ENCODE data around the gene NR1I3.
A peak's percentile ranks its signal among the peaks of the same experiment; 100 is the strongest.
"Not testable (repeated sequence)": the region's sequence is repeated elsewhere in the genome, so short reads cannot be mapped to it uniquely, and the experiment has no call there.

NR1I3 gene

DNA sequence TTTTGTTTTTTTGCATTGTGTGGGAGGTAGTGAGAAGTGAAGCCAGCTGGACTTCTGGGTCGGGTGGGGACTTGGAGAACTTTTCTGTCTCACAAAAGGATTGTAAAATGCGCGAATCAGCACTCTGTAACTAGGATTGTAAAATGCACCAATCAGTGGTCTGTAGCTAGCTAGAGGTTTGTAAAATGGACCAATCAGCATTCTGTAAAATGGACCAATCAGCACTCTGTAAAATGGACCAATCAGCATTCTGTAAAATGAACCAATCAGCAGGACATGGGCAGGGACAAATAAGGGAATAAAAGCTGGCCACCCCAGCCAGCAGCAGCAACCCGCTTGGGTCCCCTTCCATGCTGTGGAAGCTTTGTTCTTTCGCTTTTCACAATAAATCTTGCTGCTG lies 12.1 kb upstream of the NR1I3 start:
- DNase-seq = not testable (repeated sequence)

- no peak for DNase-seq
Observed at GRCh38 chr1:161244888-161245287, 6.9 kb upstream of the NR1I3 start.

GRCh38 chr1:161242313-161242712 lies 4.3 kb upstream of the NR1I3 start:
- DNase-seq = no peak

- DNase-seq = no peak
Observed at GRCh38 chr1:161241682-161242081, 3.7 kb upstream of the NR1I3 start.

GRCh38 chr1:161235957-161236775 lies 1.8 kb downstream of the NR1I3 start:
- no peak for DNase-seq

GRCh38 chr1:161233102-161233501 lies 4.9 kb downstream of the NR1I3 start:
- no peak for DNase-seq

DNA sequence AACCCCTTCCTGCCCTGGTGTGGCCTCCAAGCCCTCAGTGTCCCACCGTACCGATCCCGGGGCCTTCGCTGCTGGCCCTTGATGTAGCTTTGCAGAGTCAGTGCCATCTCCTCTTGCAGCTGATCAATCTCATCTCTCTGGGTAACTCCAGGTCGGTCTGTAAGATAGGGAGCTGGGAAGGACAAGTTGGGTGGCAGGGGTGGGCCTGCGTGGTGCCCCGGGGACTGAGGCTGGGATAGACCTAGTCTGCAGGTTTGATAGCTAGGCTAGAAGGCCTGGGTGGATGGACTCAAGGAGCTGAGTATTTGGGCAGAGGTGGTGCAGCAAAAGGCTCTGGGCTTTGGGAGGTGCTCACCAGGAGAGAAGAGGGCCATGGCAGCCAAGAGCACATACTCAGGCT lies 7.2 kb downstream of the NR1I3 start:
- DNase-seq = no peak

DNA sequence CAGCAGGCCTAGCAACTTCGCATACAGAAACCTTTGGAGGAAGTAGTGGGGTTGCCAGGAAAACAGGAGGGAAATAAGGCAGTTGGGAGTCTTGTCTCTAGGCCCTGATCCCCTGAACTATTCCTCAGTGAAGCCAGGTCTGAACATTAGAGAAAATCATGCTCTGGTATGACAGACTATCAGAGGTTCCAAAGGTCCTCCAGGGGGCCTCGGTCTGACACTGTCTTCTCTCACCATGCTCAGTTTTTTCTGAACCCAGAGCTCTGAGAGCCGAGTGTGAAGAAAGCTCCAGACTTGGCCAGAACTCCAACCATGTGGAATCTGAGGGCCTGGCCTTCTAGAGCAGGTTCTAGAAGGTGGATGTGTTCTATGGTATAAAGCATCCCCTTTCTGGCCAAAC lies 8.1 kb downstream of the NR1I3 start:
- no peak for DNase-seq

DNA sequence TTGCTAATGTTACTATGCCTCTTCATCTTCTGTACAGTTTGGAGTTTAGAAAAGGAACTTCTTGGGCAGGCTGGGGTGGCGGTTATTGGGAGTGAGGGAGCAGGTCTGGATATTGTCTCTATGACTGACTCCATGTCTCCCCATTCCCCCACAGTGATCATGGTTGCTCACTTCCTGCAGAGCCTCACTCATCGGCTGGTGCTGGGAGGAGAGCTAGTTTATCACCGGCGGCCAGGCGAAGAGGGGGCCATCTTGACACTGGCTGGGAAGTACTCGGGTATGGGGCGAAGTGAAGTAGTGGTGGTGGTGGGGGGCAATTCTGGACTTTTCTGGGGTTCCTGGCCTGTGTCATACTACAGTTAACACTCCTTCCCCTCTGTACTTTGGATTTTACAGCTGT lies 10.0 kb downstream of the NR1I3 start:
- no peak for DNase-seq

DNA sequence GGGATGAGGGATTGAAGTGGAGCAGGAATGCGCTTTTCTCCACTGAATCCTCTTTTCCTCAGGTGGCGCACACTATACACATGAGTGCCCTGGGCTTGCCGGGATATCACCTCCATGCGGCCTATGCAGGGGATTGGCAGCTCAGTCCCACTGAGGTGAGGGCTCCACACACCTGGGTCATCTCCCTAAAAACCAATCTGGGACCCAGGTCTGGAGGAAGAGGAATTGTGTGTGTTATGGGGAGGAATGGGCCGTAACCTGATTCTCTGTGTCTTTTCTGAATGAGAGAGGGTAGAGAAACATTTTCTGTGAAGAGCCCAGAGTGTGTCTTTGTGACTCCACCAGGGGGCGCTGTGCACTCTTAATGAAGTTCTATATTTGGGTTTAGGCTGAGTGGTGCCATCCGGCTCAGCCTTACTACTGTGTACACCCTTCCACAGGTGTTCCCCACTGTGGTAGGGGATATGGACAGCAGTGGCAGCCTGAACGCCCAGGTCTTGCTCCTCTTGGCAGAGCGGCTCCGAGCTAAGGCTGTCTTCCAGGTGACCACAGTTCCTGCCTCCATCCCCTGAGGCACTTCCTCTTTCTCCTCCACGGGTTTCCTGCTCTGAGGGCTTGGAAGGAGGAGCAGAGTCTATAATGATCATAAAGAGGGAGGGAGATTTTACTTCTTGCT lies 10.7 kb downstream of the NR1I3 start:
- DNase-seq = peak; percentile 65

DNA sequence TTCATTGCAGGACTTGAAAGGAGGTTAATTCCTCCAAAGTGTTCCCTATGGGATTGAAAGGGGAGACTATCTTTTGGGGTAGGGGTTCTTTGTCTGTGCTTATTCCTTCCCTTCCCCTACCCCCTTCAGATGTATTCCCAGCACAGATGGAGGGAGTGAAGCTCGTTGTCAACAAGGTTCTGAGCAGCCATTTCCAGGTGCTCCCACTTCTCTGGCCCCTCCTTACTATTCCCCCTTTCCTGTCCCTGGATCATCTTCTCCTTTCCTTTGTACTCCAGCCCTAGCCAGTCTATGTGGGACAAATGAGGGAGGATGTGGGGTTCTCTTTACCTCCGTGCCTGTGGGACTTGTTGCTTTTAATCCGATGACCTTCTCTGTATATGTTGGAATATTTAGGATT lies 11.2 kb downstream of the NR1I3 start:
- DNase-seq = no peak

- no peak for DNase-seq
Observed at GRCh38 chr1:161226320-161226711, 11.7 kb downstream of the NR1I3 start.

- peak; percentile 100 for DNase-seq
Observed at GRCh38 chr1:161225534-161226319, 12.3 kb downstream of the NR1I3 start, which contains the start of gene TOMM40L. TSS of gene TOMM40L (plus strand) at chr1:161226060. CDS start at chr1:161226490, 430 bp downstream.

GRCh38 chr1:161225178-161225533 lies 12.8 kb downstream of the NR1I3 start:
- DNase-seq = no peak

DNA sequence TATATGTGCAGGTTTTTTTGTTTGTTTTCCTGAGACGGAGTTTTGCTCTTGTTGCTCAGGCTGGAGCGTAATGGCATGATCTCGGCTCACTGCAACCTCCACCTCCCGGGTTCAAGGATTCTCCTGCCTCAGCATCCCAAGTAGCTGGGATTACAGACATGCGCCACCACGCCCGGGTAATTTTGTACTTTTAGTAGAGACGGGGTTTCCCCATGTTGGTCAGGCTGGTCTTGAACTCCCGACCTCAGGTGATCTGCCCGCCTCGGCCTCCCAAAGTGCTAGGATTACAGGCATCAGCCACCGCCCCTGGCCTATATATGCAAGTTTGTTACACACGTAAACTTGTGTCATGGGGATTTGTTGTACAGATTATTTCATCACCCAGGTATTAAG lies 13.3 kb downstream of the NR1I3 start:
- DNase-seq = not testable (repeated sequence)

GRCh38 chr1:161223805-161224694 lies 14.0 kb downstream of the NR1I3 start:
- no peak for DNase-seq

- no peak for DNase-seq
Observed at GRCh38 chr1:161222175-161223019, 15.6 kb downstream of the NR1I3 start.

GRCh38 chr1:161220002-161220401 lies 18.0 kb downstream of the NR1I3 start:
- no peak for DNase-seq

DNA sequence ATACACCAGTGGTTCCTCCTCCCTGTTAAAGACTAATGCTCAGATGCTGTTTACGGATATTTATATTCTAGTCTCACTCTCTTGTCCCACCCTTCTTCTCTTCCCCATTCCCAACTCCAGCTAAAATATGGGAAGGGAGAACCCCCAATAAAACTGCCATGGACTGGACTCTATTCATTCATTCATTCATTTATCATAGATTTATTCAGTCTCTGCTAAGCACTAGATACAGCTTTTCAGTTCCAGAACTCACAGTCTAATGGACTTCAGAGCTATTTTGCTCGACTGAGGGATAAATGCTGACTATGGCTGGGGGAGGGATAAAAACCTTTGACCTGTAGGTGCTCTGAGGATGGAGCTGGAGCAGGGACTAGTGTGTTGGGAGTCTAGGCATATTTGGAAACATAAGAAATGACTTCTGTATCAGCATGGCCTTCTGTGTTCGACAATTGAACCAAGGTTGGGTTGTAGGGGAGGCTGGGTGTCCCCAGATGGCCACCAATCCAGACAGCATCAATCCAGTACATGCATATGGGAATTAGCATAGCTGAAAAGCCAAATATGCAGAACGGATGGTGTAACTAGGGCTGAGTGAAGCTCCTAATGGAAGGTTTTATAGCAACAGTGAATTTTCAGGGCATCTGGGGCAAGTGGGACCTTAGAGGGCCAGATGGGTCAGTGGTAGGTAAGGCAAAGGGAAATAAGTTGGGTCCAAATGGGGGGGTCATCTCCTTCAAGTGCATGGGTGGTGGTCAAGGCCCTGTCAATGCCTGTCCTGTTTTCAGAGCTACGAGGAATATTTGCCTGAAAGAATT lies 18.7 kb downstream of the NR1I3 start:
- DNase-seq = no peak

DNA sequence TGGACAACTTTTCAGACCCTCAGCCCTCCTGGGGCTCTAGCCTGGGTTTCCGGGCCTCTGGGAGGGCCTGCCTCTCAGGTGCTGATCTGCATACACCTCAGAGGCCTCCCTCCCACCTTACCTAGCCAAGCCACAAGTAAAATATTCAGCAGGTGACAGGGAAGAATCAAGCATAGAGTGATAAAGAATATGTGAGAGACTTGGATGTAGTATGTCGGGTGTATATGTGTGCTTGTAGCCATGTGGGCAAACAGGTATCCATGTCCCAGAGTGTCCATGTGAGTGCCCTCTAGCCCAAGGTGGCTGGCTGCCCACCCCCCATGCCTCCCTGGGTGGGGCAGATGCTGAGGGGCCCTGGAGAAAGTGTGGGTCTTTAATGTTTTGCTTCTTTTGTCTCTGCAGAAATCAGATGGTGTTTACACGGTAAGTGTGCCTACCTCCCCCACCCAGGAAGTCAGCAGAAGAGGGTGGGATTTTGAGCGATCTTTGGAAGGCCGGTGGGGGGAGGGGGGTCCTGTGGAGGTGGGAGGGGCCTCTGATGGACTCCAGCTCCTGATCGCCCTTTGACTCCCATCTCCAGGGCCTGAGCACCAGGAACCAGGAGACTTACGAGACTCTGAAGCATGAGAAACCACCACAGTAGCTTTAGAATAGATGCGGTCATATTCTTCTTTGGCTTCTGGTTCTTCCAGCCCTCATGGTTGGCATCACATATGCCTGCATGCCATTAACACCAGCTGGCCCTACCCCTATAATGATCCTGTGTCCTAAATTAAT lies 19.5 kb downstream of the NR1I3 start:
- DNase-seq = no peak

Data from fibroblast of skin of back (primary cell).